Measurements from ENCODE around the gene CYCS. TPM values are rescaled to one million over a fixed set of nuclear protein-coding genes. Genes with fewer than 3 reads are reported as not detected.

The CYCS gene
- total and polyA plus RNA-seq, 2 donors (not counting 1 experiment from before 2014, with no cell fraction given) = 46.7 to 51.3 TPM

GRCh38 chr7:25098096-25099046 lies 26.7 kb downstream of the CYCS start:
- H3K9me3 Mint-ChIP-seq (ENCODE audit: insufficient read depth) = no peaks in the 10 kb centered on the region
- H4K20me1 ChIP-seq (ENCODE audit: control insufficient read depth, insufficient read depth, low read length, poor library complexity, severe bottlenecking) = no peaks in the 10 kb centered on the region
- H3K4me1 Mint-ChIP-seq = peaks cover 4% of the 10 kb centered on the region
- 50% methylated on average over 2 of the region's 11 CpGs for WGBS (ENCODE audit: insufficient coverage)
- H3K27me3 Mint-ChIP-seq = no peaks in the 10 kb centered on the region
- no peak overlapping the region for H3K4me3 Mint-ChIP-seq
- peak; percentile 95 for TF ChIP-seq CTCF (IDR thresholded peaks at IDR 0.05)
- TF ChIP-seq EZH2 (IDR thresholded peaks at IDR 0.05; ENCODE audit: borderline replicate concordance, insufficient read depth, low read depth, low read length, poor library complexity, severe bottlenecking) = no peak
- no peak overlapping the region for H3K27ac ChIP-seq (ENCODE audit: low read length in 2 of 2)
- no peak overlapping the region for H3K4me2 ChIP-seq (replicated peaks; ENCODE audit: low read depth, low read length, poor library complexity, severe bottlenecking)
- ATAC-seq (ENCODE audit: low read depth) (peak; percentile 83), DNase-seq (peak; percentile 76)
- H3K9me3 ChIP-seq (ENCODE audit: control extremely low read depth in 1 of 3, control insufficient read depth in 2 of 3, insufficient read depth in 1 of 3, low read length in 2 of 3) = no peaks in the 10 kb centered on the region
- H3K4me1 ChIP-seq (ENCODE audit: control insufficient read depth in 2 of 2, insufficient read depth in 2 of 2, low read length in 2 of 2) = peaks cover 0 to 4% of the 10 kb centered on the region in 2 donors
- no peaks in the 10 kb centered on the region for H3K79me2 ChIP-seq (ENCODE audit: control insufficient read depth, insufficient read depth, low read length)
- intact Hi-C loops (cut with micrococcal nuclease) = loop anchor here (1.0 to 10.0 kb wide), 8 partner anchors 18 to 1524 kb away; partner anchors contain the start of gene OSBPL3
- no peak overlapping the region for H3K9ac ChIP-seq (ENCODE audit: low read length)
- ChIA-PET CTCF (interaction anchor here (0.6 to 14.4 kb wide), 39 partner anchors 7 to 1989 kb away, joined by 3 to 354 read pairs (median 4); partner anchors contain the start of genes CYCS and OSBPL3), POLR2A (interaction anchor here (0.6 kb wide), 1 partner anchor 1498 kb away, joined by 3 read pairs; no protein-coding TSS in a partner anchor)
- no peaks in the 10 kb centered on the region for H3K27me3 ChIP-seq (replicated peaks in 1 of 4; ENCODE audit: control extremely low read depth in 1 of 4, control insufficient read depth in 3 of 4, insufficient read depth in 4 of 4, low read length in 3 of 4)
- no peaks in the 10 kb centered on the region for H3K36me3 ChIP-seq (replicated peaks in 1 of 2; ENCODE audit: control extremely low read depth in 1 of 2, control insufficient read depth in 1 of 2, extremely low read depth in 1 of 2, insufficient read depth in 2 of 2, low read length in 1 of 2)
- no peak overlapping the region for H2AFZ ChIP-seq (ENCODE audit: insufficient read depth, low read depth, low read length, poor library complexity, severe bottlenecking)
- H3K4me3 ChIP-seq (ENCODE audit: control extremely low read depth in 1 of 5, extremely low read depth in 1 of 5, insufficient read depth in 1 of 5, low read depth in 2 of 5, low read length in 4 of 5) = no peak overlapping the region
- no peak overlapping the region for H3K27ac Mint-ChIP-seq
